Fibroblast of peridontal ligament (primary cell): Measurements from ENCODE around the gene GALK1.
"Not testable (repeated sequence)": the region's sequence is repeated elsewhere in the genome, so short reads cannot be mapped to it uniquely, and the experiment has no call there.

Source experiments
- DNase-seq: peaks from one replicate; pipeline ENCODE4 v3.0.0-alpha.2; 2010; ENCODE audit errors: extremely low read depth

GALK1 gene

DNA sequence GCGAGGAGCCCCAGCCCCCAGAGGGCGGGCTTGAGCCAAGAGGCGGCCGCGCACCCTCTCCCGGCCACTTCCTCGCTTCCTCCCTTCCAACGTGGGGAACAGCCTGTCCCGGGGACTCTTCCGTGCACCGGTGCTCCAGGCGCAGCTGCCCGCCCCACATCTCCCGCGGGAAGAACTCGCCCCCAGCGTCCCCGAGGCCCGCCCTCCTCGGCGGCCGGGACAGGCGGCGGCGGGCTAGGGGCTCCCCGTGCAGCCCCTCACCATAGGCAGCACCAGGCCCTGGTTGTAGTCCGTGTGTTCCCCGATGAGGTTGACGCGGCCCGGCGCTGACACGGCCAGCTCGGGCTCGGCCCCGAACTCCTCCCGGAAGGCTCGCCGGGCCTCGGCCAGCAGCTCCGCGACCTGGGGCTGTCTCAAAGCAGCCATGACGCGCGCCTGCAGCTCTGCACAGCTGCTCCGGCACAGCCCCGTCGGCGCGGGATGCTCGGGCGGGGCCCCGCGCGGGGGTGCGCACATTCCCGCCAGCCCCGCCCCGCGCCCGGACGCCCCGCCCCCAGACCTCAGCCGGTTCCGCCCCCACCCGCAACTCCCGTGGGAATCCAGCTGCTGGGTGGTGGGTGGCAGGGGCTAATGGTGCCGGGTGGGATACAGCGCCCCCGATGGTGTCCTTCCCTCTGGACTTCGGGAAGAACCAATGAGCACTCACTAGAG is at the start of gene GALK1:
Gene GALK1, minus strand, starts transcription at position 482 of the 711 bp plus-strand sequence. Its CDS starts 56 bp downstream, at position 426.
- DNase-seq: peak; percentile 49

DNA sequence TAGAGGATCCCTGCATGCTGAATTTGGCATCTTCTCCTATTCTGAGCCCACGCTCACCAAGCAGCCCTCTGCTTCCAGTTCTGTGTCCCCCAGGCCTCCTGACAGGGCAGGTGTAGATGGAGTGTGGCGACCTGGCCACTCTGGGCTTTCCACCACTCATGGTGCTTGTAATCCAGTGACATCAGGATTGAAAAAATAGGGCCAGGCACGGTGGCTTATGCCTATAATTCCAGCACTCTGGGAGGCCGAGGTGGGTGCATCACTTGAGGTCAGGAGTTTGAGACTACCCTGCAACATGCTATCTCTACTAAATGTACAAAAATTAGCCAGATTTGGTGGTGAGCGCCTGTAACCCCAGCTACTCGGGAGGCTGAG is 49.0 kb upstream of the GALK1 start:
- DNase-seq: no peak

DNA sequence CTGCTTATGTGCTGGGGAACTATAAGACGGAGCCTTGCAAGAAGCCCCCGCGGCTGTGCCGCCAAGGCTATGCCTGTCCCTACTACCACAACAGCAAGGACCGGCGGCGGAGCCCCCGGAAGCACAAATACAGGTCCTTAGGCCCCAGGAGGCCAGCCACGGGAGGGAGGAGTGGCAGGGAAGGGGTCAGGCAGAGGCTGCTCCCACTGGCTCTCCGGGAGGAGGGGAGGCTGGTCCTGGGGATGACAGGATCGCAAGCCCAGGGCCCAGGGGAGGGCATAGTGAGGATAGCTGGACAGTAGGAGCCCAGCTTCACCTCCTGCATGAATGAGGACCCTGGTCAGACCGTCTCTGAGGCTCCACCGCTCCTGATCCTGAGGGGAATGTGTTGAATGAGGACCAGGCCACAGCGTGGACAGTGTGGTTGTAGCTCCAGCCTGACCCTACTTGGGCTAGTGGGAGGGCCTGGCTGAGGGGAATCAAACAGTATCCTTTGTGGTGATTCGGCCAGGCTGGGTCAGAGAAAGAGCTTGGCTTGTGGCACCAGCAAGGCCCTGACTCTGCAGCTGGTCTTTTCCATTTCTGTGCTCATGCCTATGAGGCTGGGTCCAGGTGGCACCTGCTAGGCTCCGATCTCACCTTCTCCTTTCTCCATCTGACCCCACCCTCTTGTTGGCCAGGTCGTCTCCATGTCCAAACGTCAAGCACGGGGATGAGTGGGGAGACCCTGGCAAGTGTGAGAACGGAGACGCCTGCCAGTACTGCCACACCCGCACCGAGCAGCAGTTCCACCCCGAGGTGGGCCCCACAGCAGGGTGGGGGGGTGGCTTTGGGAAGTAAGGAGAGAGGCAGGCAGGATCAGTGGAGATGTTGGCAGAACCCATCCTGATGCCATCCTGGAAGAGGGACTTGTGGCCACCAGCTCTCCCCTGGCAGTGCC is 48.4 kb upstream of the GALK1 start:
- DNase-seq: no peak

GRCh38 chr17:75812096-75813013 is 47.4 kb upstream of the GALK1 start:
- no peak for DNase-seq

- DNase-seq: no peak
Measured at GRCh38 chr17:75811174-75811573, 46.2 kb upstream of the GALK1 start.

GRCh38 chr17:75810756-75811155 is 45.8 kb upstream of the GALK1 start:
- not testable (repeated sequence) for DNase-seq

GRCh38 chr17:75810216-75810615 is 45.2 kb upstream of the GALK1 start:
- DNase-seq: no peak

DNA sequence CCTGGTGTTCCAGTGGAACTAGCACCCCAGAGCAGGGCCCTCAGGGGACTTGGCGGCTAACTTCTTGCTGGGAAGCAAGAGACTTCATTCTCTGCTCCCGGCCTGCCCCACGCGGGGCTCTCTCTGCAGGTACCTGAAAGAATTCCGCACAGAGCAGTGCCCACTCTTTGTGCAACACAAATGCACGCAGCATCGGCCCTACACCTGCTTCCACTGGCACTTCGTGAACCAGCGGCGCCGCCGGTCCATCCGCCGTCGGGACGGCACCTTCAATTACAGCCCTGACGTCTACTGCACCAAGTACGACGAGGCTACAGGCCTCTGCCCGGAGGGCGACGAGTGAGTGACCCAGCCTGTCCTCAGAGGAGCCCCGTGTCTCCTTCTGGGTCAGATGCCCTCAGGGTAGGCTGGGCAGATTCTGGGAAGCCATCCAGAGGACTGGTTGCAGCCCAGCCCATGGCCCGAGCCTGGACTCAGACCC is 44.7 kb upstream of the GALK1 start:
- DNase-seq: no peak

DNA sequence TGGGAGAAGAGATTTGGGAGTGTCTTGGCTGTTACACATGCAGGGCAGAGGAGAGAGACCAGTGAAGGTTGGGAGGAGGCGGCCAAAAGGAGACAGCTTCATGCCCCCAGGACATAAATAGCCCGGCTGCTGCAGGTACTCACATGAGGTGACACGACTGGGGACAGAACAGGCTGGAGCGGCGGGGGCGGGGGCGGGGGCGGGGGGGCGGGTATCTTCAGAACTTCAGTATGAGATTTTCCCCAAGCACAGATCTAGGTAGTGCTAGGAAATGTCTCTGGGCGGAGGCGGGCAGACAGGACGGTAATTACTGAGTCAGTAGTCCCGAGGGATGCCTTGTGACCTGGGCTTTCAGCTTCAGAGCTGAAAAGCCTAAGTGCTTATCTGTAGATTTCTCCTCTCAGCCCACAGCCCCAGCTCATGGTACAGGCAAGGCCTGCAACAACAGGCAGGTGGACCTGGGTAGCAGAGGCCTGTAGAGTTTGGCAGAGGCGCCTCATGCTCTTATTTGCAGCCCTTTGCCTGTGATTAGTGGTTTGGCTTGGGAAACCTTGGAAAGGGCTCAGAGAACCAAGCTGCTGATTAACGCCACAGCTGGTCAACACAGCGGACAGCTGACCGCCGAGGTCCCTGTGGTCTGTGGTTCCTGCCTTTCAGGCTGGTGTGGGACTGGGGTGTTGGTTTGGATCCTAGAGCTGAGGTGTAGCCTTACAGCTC is 44.1 kb upstream of the GALK1 start:
- peak; percentile 87 for DNase-seq

- no peak for DNase-seq
Measured at GRCh38 chr17:75808549-75808904, 43.5 kb upstream of the GALK1 start.

GRCh38 chr17:75807861-75808260 is 42.9 kb upstream of the GALK1 start:
- DNase-seq: no peak

DNA sequence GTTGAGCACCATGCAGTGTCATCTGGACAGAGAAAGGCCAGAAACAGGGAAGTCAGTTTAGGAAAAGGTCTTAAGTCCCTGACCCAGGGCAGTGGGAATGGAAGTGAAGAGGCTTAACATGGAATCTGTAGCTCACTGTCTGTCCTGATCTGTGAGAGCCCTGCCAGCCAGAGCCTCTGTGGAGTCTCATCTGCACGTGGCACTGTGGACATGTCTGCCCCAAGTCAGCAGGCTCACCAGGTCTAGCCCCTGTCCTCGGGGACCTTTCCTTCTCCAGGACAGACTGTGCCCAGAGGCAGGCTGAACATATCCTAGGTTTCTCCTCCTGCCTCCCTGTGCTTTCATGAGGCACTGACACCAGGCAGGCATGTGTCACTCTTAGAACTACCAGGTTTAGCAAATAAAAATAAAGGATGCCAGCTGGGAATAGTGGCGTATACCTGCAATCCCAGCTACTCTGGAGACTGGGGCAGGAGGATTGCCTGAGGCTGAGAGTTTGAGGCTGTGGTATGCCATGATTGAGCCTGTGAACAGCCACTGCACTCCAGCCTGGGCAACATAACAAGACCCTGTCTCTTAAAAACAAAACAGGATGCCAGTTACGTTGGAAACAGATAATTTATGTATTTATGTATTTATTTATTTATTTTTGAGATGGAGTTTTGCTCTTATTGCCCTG is 42.0 kb upstream of the GALK1 start:
- no peak for DNase-seq

GRCh38 chr17:75803883-75804282 is 38.9 kb upstream of the GALK1 start:
- no peak for DNase-seq

DNA sequence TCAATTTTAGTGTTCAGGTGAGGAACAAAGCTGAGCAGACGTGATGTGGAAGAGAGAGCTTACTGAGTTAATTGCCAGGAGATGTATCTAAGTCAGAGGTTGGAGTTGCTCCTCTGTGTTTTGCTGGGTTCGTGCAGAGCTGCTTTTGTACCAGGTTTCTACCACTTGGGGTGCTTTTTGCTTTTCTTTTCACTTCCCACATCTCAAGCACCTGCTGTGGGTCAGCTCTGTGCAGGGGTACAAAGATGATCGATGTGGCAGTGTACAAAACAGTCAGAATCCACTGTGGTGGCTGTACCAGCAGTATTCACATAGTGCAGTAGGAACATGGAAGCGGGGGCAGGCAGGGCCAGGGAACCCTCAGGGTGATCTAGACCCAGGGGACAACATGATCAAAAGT is 34.4 kb upstream of the GALK1 start:
- no peak for DNase-seq

DNA sequence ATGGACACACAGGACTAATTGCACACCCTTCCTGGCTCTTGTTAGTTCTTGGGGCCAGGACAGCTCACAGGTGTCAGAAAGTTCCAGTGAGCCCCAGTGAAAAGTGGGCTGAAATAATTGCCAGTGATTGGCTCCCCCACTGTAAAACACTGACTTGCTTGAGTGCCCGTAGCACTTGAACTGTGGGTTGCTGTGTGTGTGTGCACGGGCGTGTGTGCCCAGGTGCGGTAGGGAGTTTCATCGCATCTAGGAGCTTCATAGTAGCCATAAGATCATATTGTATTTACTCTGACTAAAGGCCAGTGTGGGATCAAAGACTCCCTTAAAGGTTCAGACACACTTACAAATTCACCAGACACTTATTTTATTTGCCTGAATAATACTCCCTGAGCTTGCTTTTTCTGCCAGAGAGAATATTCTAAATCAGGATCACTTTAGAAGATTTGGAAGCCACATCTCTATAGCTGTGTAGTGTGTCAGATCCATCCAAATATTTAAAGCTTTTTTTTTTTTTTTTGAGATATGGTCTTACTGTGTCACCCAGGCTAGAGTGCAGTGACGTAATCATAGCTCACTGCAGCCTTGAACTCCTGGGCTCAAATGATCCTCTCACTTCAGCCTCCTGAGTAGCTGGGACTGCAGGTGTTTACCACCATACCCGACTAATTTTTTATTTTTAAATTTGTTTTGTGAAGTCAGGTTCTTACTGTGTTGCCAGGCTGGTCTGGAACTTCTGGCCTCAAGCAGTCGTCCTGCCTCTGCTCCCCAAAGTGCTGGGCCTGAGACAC is 31.0 kb upstream of the GALK1 start:
- DNase-seq: no peak

DNA sequence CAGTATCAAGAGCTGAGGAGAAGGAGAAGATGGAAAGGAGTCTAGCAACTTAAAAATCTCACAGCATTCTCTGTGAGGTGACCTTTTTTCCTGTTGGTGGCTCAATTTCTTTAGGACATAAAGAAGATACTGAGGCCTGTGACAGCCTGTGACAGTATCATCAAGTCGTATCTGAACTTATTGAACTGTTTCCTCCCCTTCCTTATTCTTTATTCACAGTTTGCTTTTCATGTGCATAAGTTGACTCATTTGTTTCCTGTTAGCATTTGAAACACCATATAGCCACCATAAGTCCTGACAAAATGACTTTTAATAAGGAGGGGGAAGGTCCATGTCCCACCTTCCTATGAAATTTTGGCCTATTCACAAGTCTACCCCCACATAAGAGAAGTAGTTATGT is 28.5 kb upstream of the GALK1 start:
- no peak for DNase-seq

DNA sequence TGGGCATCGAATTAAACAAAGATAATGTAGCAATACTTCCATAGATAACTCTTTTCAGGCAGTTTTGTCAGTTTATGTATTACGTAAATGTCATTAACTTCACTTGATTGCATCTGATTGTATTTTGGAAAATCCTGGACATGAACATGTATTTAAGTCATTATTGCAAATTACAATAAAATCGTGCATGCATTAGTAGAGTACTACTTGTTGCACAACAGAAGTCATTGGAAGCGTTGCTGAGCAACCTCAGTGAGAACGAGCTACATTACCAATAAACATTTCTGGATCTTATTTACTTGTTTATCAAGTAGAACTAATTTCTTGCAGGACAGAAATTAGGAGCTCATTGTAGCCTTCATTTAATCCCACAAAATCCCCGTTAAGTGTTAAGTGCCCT is 26.3 kb upstream of the GALK1 start:
- DNase-seq: no peak

GRCh38 chr17:75785016-75785890 is 20.3 kb upstream of the GALK1 start:
- peak; percentile 81 for DNase-seq
